Inflammatory macrophage (primary cell): Measurements from ENCODE around the gene LMTK3.
"Not testable (repeated sequence)": the region's sequence is repeated elsewhere in the genome, so short reads cannot be mapped to it uniquely, and the experiment has no call there.

Experiments used
- DNase-seq, 2 donors: peaks; one replicate each; pipeline ENCODE4 v3.0.0-alpha.2; 2020 to 2022

The LMTK3 gene

GRCh38 chr19:48538057-48538456 lies 26.4 kb upstream of the LMTK3 start:
- DNase-seq: not testable (repeated sequence)

DNA sequence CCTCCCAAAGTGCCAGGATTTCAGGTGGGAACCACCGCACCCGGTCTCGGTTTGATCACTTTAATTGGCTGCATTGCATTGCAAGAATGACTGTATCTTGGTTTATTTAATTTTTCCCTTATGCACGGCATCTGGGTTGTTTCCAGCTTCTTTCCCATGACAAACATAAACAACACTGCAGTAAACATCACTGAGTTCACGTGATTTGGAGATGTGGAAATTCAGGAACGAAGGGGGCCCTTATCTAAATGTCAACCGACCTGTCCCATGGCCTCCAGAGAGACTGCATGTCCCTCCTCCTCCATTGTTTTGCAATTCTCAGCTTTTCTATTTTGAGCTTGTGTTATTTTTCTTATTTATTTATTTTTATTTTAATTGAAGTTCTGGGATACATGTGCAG lies 25.9 kb upstream of the LMTK3 start:
- DNase-seq: no peak

GRCh38 chr19:48533770-48534169 lies 22.1 kb upstream of the LMTK3 start:
- no peak for DNase-seq

DNA sequence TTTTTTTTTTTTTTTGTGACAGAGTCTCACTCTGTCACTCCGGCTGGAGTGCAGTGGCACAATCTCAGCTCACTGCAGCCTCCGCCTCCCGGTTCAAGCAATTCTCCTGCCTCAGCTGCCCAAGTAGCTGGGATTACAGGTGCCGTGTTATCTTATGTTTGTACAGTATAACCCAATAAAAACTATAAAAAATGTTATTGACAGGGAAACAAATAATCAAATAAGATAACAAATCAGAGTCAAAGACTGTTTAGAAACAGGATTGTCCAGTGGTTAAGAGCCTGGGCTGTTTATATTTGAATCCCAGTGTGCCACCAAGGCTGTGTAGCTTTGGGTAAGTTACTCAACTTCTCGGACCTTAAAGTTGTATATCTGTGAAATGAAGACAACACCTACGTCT lies 19.1 kb upstream of the LMTK3 start:
- DNase-seq: no peak

DNA sequence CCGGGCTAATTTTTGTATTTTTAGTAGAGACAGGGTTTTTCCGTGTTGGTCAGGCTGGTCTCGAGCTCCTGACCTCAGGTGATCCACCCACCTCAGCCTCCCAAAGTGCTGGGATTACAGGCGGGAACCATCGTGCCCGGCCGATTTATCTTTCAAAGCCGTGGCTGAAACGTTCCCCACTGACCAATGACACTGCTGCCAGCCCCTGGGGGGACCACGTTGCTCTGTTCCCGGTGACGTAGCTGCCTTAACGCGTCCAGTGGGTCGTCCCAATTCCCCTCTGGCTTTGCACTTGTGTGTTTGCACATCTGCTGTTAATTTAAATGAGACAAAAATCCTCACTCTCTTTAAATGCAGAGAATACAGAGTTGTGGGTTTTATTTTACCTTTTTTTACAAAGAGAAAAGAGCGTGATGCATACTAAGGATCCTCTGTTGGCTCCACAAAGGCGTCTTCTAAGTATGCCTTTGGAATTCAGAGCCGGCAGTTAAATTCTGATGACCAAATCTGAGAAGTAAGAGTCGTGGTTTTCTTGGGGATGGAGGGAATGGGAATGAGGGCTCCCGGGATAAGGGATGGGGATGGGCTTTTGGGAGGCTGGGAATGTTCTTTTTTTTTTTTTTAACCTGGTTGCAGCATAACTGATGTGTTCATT lies 18.6 kb upstream of the LMTK3 start:
- DNase-seq: no peak

- DNase-seq: no peak
Observed at GRCh38 chr19:48529156-48529555, 17.5 kb upstream of the LMTK3 start.

GRCh38 chr19:48524732-48525131 lies 13.1 kb upstream of the LMTK3 start:
- no peak for DNase-seq

GRCh38 chr19:48524221-48524620 lies 12.6 kb upstream of the LMTK3 start:
- no peak for DNase-seq

DNA sequence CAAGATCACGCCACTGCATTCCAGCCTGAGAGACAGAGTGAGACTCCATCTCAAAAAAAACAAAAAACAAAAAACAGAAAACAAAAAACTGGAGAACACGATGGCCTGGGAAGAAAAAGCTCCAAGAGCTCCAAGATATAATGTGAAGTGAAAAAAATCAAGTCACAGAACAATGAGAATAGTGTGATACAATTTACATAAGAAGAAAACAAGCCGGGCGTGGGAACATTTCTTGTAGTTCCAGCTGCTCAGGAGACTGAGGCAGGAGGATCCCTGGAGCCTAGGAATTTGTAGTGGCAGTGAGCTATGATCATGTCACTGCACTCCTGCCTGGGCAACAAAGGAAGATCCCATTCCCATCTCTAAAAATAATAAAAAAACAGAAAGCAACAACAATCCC lies 8.5 kb upstream of the LMTK3 start:
- no peak for DNase-seq

- not testable (repeated sequence) for DNase-seq
Observed at GRCh38 chr19:48519426-48519825, 7.8 kb upstream of the LMTK3 start.

DNA sequence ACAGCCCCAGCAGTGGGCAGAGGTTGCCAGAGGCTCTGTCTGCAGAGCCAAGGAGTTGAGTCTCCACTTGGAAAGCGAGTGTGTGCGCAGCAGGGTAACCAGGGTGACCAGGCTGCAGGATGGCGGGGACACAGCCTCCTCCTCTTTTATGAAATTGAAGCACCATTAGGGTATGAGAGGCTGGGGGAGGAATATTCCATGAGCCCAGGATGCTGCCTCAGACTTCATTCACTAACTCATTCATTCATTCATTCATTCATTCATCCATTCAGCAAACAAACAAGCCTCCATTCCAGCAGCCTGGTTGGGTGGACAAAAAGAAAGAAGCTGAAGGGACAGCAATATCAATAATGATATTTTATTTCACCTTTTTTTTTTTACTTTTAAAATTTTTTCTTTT lies 6.6 kb upstream of the LMTK3 start:
- DNase-seq: no peak

- DNase-seq: no peak
Observed at GRCh38 chr19:48516536-48516935, 4.9 kb upstream of the LMTK3 start.

DNA sequence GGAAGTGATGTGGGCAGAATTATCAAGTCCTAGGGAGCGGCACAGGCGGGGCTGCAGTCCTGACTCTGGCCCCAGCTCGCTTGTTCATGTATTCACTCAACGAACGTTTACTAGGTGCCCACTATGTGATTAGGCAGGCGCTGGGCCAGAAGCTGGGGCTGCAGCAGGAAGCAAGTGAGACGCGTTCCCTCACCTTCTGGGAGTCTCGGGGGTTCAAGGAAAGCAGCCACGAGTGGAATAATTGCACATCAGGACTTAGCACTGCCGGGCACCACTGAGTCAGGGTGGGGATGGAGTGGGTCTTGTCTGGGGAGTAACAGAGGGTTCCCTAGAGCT lies 2.5 kb upstream of the LMTK3 start:
- DNase-seq: no peak

- DNase-seq: peak; percentile 44 to 68
Observed at GRCh38 chr19:48513289-48514122, 1.9 kb upstream of the LMTK3 start.

GRCh38 chr19:48512504-48513288 lies 1.1 kb upstream of the LMTK3 start:
- peak; percentile 36 to 57 for DNase-seq

- DNase-seq: no peak
Observed at GRCh38 chr19:48511321-48511731, 309 bp downstream of the LMTK3 start.

- DNase-seq: peak; percentile 29 to 58
Observed at GRCh38 chr19:48510421-48511268, 990 bp downstream of the LMTK3 start.

- peak; percentile 11 to 21 for DNase-seq
Observed at GRCh38 chr19:48509467-48510194, 2.0 kb downstream of the LMTK3 start.

GRCh38 chr19:48508729-48509411 lies 2.8 kb downstream of the LMTK3 start:
- DNase-seq: no peak

DNA sequence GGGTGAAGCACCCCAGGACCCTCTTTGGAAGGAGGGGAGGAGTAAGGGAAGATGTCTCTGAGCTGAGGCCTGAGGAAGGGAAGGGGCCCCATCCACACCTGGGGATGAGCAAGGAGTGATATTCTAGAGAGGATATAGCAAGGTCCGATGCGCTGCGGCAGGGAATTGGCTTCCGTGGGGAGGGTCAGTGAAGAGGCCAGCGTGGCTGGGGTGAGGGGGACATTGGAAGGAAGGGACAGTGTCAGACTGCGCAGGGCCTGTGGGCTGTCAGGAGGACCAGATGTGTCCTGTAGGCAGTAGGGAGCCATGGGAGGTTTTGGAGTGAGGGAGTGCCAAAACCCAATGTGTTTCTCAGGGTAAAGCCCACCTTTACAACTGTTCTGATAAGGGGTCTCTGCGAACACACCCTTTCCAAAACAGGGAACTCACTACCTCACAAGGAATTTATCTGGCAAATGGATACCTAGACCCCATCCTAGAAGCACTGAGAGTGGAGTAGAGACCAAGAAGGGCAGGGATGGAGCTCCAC lies 3.7 kb downstream of the LMTK3 start:
- no peak for DNase-seq

DNA sequence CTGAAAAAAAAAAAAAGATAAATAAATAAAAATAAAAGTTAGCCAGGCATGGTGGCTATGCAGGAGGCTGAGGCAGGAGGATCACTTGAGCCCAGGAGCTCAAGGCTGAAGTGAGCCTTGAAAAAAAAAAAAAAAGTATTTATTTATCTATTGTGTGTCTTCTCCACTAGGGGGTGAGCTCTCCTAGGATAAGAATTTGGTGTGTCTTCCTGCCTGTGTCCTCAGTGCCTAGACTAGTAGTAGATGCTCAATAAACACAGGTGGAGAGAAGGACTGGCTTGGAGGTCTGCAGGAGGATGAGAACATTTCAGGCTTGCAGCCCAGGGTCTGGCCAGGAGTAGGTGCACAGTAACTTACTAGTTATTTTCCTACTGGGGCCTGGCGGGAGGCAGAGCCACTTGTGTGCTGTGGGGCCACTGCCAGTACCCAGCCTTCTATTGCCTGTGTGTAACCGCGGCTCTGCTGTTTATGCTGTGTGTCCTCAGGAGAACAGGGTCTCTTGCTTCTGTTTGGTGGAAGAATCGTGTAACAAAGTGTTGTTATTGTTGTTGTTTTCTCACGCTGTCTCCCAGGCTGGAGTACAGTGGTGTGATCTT lies 5.4 kb downstream of the LMTK3 start:
- DNase-seq: peak; percentile 55 to 68
